Right atrium auricular region (tissue), 2 donors: ENCODE measurements around the gene RHOU. TPM values are rescaled to one million over a fixed set of nuclear protein-coding genes. Genes with fewer than 3 reads are reported as not detected.

Experiments used
- DNase-seq: peaks from one replicate; pipeline ENCODE4 v3.0.0-alpha.2; 2019; ENCODE audit warnings: low spot score
- H3K27ac ChIP-seq, 2 donors: fragments of 200-600 bp; sonication (generic); 1 replicate in 1 of 2; 2 replicates in 1 of 2; pipeline ENCODE4 v1.5.1; 2016 to 2019
- H3K27me3 ChIP-seq, 2 donors: fragments of 200-600 bp; sonication (generic); one replicate each; pipeline versions ENCODE4 v1.5.1 to v1.6.0; 2017 to 2019
- H3K36me3 ChIP-seq: fragments of 200-600 bp; sonication (generic); one replicate; pipeline ENCODE4 v1.5.1; 2016
- H3K4me1 ChIP-seq, 2 donors: fragments of 200-600 bp; sonication (generic); one replicate each; pipeline versions ENCODE4 v1.5.1 to v1.6.0; 2017 to 2019
- H3K4me3 ChIP-seq, 2 donors: fragments of 200-600 bp; sonication (generic); 1 replicate in 1 of 2; 2 replicates in 1 of 2; pipeline ENCODE4 v1.5.1; 2017 to 2019; ENCODE audit warnings: mild to moderate bottlenecking in 1 of 2, moderate library complexity in 1 of 2
- H3K9me3 ChIP-seq, 2 donors: fragments of 200-600 bp; sonication (generic); one replicate each; pipeline ENCODE4 v1.5.1; 2019
- total RNA-seq, 2 donors: library from RNA; depleted of rRNA; stranded (reverse); fragments of >200 nt; gene quantifications; one replicate each; pipeline ENCODE4 v1.1.0, GENCODE V29; 2016
- TF ChIP-seq, protein P1 (sequence below), 2 donors: fragments of 200-600 bp; sonication (generic); IDR thresholded peaks; one replicate each; pipeline ENCODE4 v1.5.1; 2019; ENCODE audit warnings: antibody characterized with exemption in 2 of 2

Gene RHOU
- total RNA-seq, 2 donors from 2014 or later, result 6.0 to 12.2 TPM

GRCh38 chr1:228717081-228717480 is 18.2 kb upstream of the RHOU start:
- H3K27ac ChIP-seq, result no peak overlapping the region
- no peaks in the 10 kb centered on the region for H3K27me3 ChIP-seq
- H3K36me3 ChIP-seq, result no peaks in the 10 kb centered on the region
- H3K9me3 ChIP-seq, result no peaks in the 10 kb centered on the region
- H3K4me1 ChIP-seq, result no peaks in the 10 kb centered on the region
- TF ChIP-seq, protein P1, sequence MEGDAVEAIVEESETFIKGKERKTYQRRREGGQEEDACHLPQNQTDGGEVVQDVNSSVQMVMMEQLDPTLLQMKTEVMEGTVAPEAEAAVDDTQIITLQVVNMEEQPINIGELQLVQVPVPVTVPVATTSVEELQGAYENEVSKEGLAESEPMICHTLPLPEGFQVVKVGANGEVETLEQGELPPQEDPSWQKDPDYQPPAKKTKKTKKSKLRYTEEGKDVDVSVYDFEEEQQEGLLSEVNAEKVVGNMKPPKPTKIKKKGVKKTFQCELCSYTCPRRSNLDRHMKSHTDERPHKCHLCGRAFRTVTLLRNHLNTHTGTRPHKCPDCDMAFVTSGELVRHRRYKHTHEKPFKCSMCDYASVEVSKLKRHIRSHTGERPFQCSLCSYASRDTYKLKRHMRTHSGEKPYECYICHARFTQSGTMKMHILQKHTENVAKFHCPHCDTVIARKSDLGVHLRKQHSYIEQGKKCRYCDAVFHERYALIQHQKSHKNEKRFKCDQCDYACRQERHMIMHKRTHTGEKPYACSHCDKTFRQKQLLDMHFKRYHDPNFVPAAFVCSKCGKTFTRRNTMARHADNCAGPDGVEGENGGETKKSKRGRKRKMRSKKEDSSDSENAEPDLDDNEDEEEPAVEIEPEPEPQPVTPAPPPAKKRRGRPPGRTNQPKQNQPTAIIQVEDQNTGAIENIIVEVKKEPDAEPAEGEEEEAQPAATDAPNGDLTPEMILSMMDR (IDR thresholded peaks at IDR 0.05), result no peak
- H3K4me3 ChIP-seq, result no peak overlapping the region
- DNase-seq, result no peak

GRCh38 chr1:228721407-228721806 is 13.9 kb upstream of the RHOU start:
- H3K4me3 ChIP-seq, result no peak overlapping the region
- no peak for DNase-seq
- no peaks in the 10 kb centered on the region for H3K4me1 ChIP-seq
- TF ChIP-seq, protein P1 (IDR thresholded peaks at IDR 0.05), result no peak
- no peak overlapping the region for H3K27ac ChIP-seq
- H3K36me3 ChIP-seq, result no peaks in the 10 kb centered on the region
- no peaks in the 10 kb centered on the region for H3K27me3 ChIP-seq
- H3K9me3 ChIP-seq, result no peaks in the 10 kb centered on the region

GRCh38 chr1:228723287-228723686 is 12.0 kb upstream of the RHOU start:
- DNase-seq, result no peak
- TF ChIP-seq, protein P1 (IDR thresholded peaks at IDR 0.05), result no peak
- Histone ChIP-seq H3K27me3 (no peaks in the 10 kb centered on the region), H3K9me3 (no peaks in the 10 kb centered on the region), H3K27ac (no peak overlapping the region), H3K4me1 (no peaks in the 10 kb centered on the region), H3K4me3 (no peak overlapping the region), H3K36me3 (no peaks in the 10 kb centered on the region)

GRCh38 chr1:228723921-228724320 is 11.4 kb upstream of the RHOU start:
- no peak overlapping the region for H3K4me3 ChIP-seq
- H3K36me3 ChIP-seq, result no peaks in the 10 kb centered on the region
- H3K9me3 ChIP-seq, result no peaks in the 10 kb centered on the region
- no peaks in the 10 kb centered on the region for H3K4me1 ChIP-seq
- TF ChIP-seq, protein P1 (IDR thresholded peaks at IDR 0.05), result no peak
- no peak for DNase-seq
- no peaks in the 10 kb centered on the region for H3K27me3 ChIP-seq
- H3K27ac ChIP-seq, result no peak overlapping the region

DNA sequence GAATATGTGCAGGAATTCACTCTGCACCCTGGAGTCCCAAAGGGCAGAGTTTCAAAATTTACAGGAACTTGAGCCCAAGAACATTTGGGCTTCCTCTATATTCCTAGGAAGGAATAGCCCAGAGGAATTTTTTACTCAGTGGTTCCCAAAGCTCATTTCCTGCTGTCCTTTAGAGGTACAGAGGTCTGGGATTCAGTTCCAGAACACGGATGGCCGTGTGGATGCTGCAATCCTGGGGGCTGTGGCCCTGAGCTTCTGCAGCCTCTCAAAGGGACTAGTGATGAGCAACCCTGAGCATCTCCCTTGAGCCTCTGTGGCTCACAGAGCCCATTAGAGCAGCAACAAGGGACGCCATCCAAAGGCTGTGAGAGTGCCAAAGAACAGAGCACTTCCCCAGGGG is 10.1 kb upstream of the RHOU start:
- Histone ChIP-seq H3K9me3 (no peaks in the 10 kb centered on the region), H3K36me3 (no peaks in the 10 kb centered on the region), H3K27ac (no peak overlapping the region), H3K27me3 (no peaks in the 10 kb centered on the region), H3K4me3 (no peak overlapping the region), H3K4me1 (no peaks in the 10 kb centered on the region)
- DNase-seq, result no peak
- TF ChIP-seq, protein P1 (IDR thresholded peaks at IDR 0.05), result no peak

DNA sequence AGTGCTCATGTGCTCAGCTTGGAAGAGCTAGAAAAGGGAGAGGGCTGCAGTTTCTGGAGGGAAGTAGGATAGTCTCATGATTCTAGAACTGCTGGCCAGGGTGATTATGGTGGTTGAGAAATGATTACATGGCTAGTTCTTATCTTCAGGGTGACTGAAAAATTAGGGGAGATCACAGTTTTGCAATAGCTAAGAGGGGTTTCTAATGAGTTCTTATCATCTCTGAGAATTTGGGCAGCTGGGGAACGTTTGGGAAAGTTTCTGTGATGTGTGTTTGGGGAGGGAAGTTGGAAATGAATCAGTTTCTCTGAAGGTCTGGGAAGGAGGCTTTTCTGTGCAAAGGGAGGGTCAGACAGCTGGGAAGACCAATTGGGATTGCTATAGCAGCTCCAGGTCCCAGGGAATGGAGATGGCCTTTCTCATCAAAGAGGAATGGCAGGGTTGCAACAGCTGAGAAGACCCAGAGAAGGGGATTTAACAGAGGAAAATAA is 7.6 kb upstream of the RHOU start:
- no peak for DNase-seq
- no peaks in the 10 kb centered on the region for H3K9me3 ChIP-seq
- TF ChIP-seq, protein P1 (IDR thresholded peaks at IDR 0.05), result no peak
- H3K27ac ChIP-seq, result no peak overlapping the region
- no peaks in the 10 kb centered on the region for H3K4me1 ChIP-seq
- no peak overlapping the region for H3K4me3 ChIP-seq
- no peaks in the 10 kb centered on the region for H3K27me3 ChIP-seq
- no peaks in the 10 kb centered on the region for H3K36me3 ChIP-seq
